ENCODE data around the gene SPTSSB. TPM values are rescaled to one million over a fixed set of nuclear protein-coding genes. Genes with fewer than 3 reads are reported as not detected.

The SPTSSB gene
- total RNA-seq, 2 experiments from 2014 or later, result not detected

GRCh38 chr3:161405836-161406235, 34.5 kb upstream of the SPTSSB start:
- no peaks in the 10 kb centered on the region for H3K36me3 Mint-ChIP-seq (ENCODE audit: low read depth)
- POLR2A ChIA-PET, result no interaction called here
- H3K27me3 Mint-ChIP-seq, result peaks cover 47% of the 10 kb centered on the region

GRCh38 chr3:161405087-161405486, 33.8 kb upstream of the SPTSSB start:
- DNase-seq, result no peak
- CTCF ChIA-PET, result no interaction called here
- Mint-ChIP-seq H3K36me3 (ENCODE audit: low read depth) (no peaks in the 10 kb centered on the region), H3K4me1 (peaks cover 15% of the 10 kb centered on the region), H3K27ac (no peak overlapping the region), H3K4me3 (no peak overlapping the region), H3K27me3 (peaks cover 48% of the 10 kb centered on the region), H3K9me3 (no peaks in the 10 kb centered on the region)
- POLR2A ChIA-PET, result no interaction called here

More at GRCh38 chr3:161405836-161406235, 34.5 kb upstream of the SPTSSB start:
- no peak overlapping the region for H3K27ac Mint-ChIP-seq
- H3K4me1 Mint-ChIP-seq, result peaks cover 15% of the 10 kb centered on the region
- no peaks in the 10 kb centered on the region for H3K9me3 Mint-ChIP-seq
- no peak for DNase-seq
- H3K4me3 Mint-ChIP-seq, result no peak overlapping the region
- CTCF ChIA-PET, result interaction anchor here (1.1 kb wide), 1 partner anchor 9 kb away, joined by 3 read pairs; no protein-coding TSS in a partner anchor

- Mint-ChIP-seq H3K27ac (no peak overlapping the region), H3K36me3 (ENCODE audit: low read depth) (no peaks in the 10 kb centered on the region), H3K4me1 (peaks cover 15% of the 10 kb centered on the region), H3K27me3 (peaks cover 59% of the 10 kb centered on the region), H3K4me3 (no peak overlapping the region), H3K9me3 (peaks cover 5% of the 10 kb centered on the region)
- POLR2A ChIA-PET, result no interaction called here
- CTCF ChIA-PET, result no interaction called here
- DNase-seq, result no peak
Observed at GRCh38 chr3:161403251-161403650, 31.9 kb upstream of the SPTSSB start.

- peaks cover 14% of the 10 kb centered on the region for H3K4me1 Mint-ChIP-seq
- peaks cover 75% of the 10 kb centered on the region for H3K27me3 Mint-ChIP-seq
- peaks cover 11% of the 10 kb centered on the region for H3K36me3 Mint-ChIP-seq (ENCODE audit: low read depth)
- no peak for DNase-seq
- no peak overlapping the region for H3K4me3 Mint-ChIP-seq
- H3K27ac Mint-ChIP-seq, result no peak overlapping the region
- POLR2A ChIA-PET, result no interaction called here
- CTCF ChIA-PET, result no interaction called here
- peaks cover 15% of the 10 kb centered on the region for H3K9me3 Mint-ChIP-seq
Observed at GRCh38 chr3:161401389-161401788, 30.1 kb upstream of the SPTSSB start.

- Mint-ChIP-seq H3K27ac (no peak overlapping the region), H3K9me3 (peaks cover 15% of the 10 kb centered on the region), H3K4me1 (peaks cover 12% of the 10 kb centered on the region), H3K27me3 (peaks cover 74% of the 10 kb centered on the region), H3K4me3 (no peak overlapping the region), H3K36me3 (ENCODE audit: low read depth) (peaks cover 13% of the 10 kb centered on the region)
- POLR2A ChIA-PET, result no interaction called here
- DNase-seq, result no peak
- CTCF ChIA-PET, result no interaction called here
Observed at GRCh38 chr3:161400650-161401049, 29.3 kb upstream of the SPTSSB start.

- Mint-ChIP-seq H3K4me1 (peaks cover 38% of the 10 kb centered on the region), H3K27ac (peak overlapping the region; percentile 58), H3K36me3 (ENCODE audit: low read depth) (peaks cover 16% of the 10 kb centered on the region), H3K9me3 (peaks cover 21% of the 10 kb centered on the region), H3K27me3 (peaks cover 70% of the 10 kb centered on the region), H3K4me3 (peak overlapping the region; percentile 34)
- DNase-seq, result peak; percentile 63
- ChIA-PET POLR2A (no interaction called here), CTCF (interaction anchor here (0.7 to 1.3 kb wide), 2 partner anchors 13 to 73 kb away, joined by 3 to 4 read pairs; no protein-coding TSS in a partner anchor)
Observed at GRCh38 chr3:161395115-161396012, 24.0 kb upstream of the SPTSSB start.

- ChIA-PET POLR2A (no interaction called here), CTCF (no interaction called here)
- Mint-ChIP-seq H3K27me3 (peaks cover 66% of the 10 kb centered on the region), H3K27ac (no peak overlapping the region), H3K4me3 (no peak overlapping the region), H3K36me3 (ENCODE audit: low read depth) (peaks cover 16% of the 10 kb centered on the region), H3K4me1 (peaks cover 38% of the 10 kb centered on the region), H3K9me3 (peaks cover 23% of the 10 kb centered on the region)
- no peak for DNase-seq
Observed at GRCh38 chr3:161393803-161394202, 22.5 kb upstream of the SPTSSB start.

- CTCF ChIA-PET, result no interaction called here
- POLR2A ChIA-PET, result no interaction called here
- H3K27ac Mint-ChIP-seq, result no peak overlapping the region
- H3K36me3 Mint-ChIP-seq (ENCODE audit: low read depth), result peaks cover 16% of the 10 kb centered on the region
- H3K4me1 Mint-ChIP-seq, result peaks cover 38% of the 10 kb centered on the region
- H3K9me3 Mint-ChIP-seq, result peaks cover 19% of the 10 kb centered on the region
- peaks cover 63% of the 10 kb centered on the region for H3K27me3 Mint-ChIP-seq
- H3K4me3 Mint-ChIP-seq, result no peak overlapping the region
- DNase-seq, result no peak
Observed at GRCh38 chr3:161393310-161393709, 22.0 kb upstream of the SPTSSB start.

- no peak overlapping the region for H3K4me3 Mint-ChIP-seq
- ChIA-PET POLR2A (no interaction called here), CTCF (interaction anchor here (0.8 to 1.4 kb wide), 2 partner anchors 9 to 30 kb away, joined by 3 read pairs; no protein-coding TSS in a partner anchor)
- H3K4me1 Mint-ChIP-seq, result peaks cover 38% of the 10 kb centered on the region
- no peak for DNase-seq
- H3K27me3 Mint-ChIP-seq, result peaks cover 58% of the 10 kb centered on the region
- peaks cover 13% of the 10 kb centered on the region for H3K36me3 Mint-ChIP-seq (ENCODE audit: low read depth)
- H3K9me3 Mint-ChIP-seq, result peaks cover 16% of the 10 kb centered on the region
- H3K27ac Mint-ChIP-seq, result no peak overlapping the region
Observed at GRCh38 chr3:161392853-161393252, 21.5 kb upstream of the SPTSSB start.

GRCh38 chr3:161390200-161390599, 18.9 kb upstream of the SPTSSB start:
- Mint-ChIP-seq H3K36me3 (ENCODE audit: low read depth) (peaks cover 2% of the 10 kb centered on the region), H3K9me3 (peaks cover 9% of the 10 kb centered on the region), H3K4me3 (no peak overlapping the region), H3K27ac (no peak overlapping the region), H3K4me1 (peaks cover 24% of the 10 kb centered on the region), H3K27me3 (peaks cover 56% of the 10 kb centered on the region)
- ChIA-PET POLR2A (no interaction called here), CTCF (no interaction called here)
- no peak for DNase-seq

GRCh38 chr3:161389445-161390035, 18.2 kb upstream of the SPTSSB start:
- ChIA-PET POLR2A (no interaction called here), CTCF (no interaction called here)
- no peak overlapping the region for H3K4me3 Mint-ChIP-seq
- H3K4me1 Mint-ChIP-seq, result peaks cover 17% of the 10 kb centered on the region
- peaks cover 57% of the 10 kb centered on the region for H3K27me3 Mint-ChIP-seq
- peaks cover 2% of the 10 kb centered on the region for H3K36me3 Mint-ChIP-seq (ENCODE audit: low read depth)
- no peak for DNase-seq
- H3K9me3 Mint-ChIP-seq, result peaks cover 9% of the 10 kb centered on the region
- no peak overlapping the region for H3K27ac Mint-ChIP-seq

GRCh38 chr3:161388855-161389254, 17.5 kb upstream of the SPTSSB start:
- CTCF ChIA-PET, result no interaction called here
- Mint-ChIP-seq H3K27ac (no peak overlapping the region), H3K27me3 (peaks cover 63% of the 10 kb centered on the region), H3K4me1 (peaks cover 10% of the 10 kb centered on the region), H3K36me3 (ENCODE audit: low read depth) (peaks cover 2% of the 10 kb centered on the region), H3K9me3 (peaks cover 9% of the 10 kb centered on the region), H3K4me3 (no peak overlapping the region)
- POLR2A ChIA-PET, result no interaction called here
- no peak for DNase-seq

GRCh38 chr3:161386991-161387770, 15.9 kb upstream of the SPTSSB start:
- no peaks in the 10 kb centered on the region for H3K4me1 Mint-ChIP-seq
- H3K27me3 Mint-ChIP-seq, result peaks cover 62% of the 10 kb centered on the region
- peaks cover 1% of the 10 kb centered on the region for H3K36me3 Mint-ChIP-seq (ENCODE audit: low read depth)
- ChIA-PET POLR2A (no interaction called here), CTCF (no interaction called here)
- no peak for DNase-seq
- peaks cover 3% of the 10 kb centered on the region for H3K9me3 Mint-ChIP-seq
- no peak overlapping the region for H3K27ac Mint-ChIP-seq
- H3K4me3 Mint-ChIP-seq, result no peak overlapping the region

All from activated CD4-positive, alpha-beta T cell treated with anti-CD3 and anti-CD28 coated beads, Interleukin-2, amount 10 ng/mL, durations not matched to agents 7 days and 5 days (primary cell).